ENCODE results near the gene MYRIP.
A peak's percentile ranks its signal among the peaks of the same experiment; 100 is the strongest.

The MYRIP gene

GRCh38 chr3:39848365-39848764 lies 39.0 kb downstream of the MYRIP start:
- TF ChIP-seq ARNTL (CRISPR knock-in tag; IDR thresholded peaks at IDR 0.05; ENCODE audit: borderline replicate concordance, low read depth) = no peak
- TF ChIP-seq POU6F1 (CRISPR knock-in tag; IDR thresholded peaks at IDR 0.05; ENCODE audit: borderline replicate concordance, low read depth) = no peak
- no peak for TF ChIP-seq CREB5 (CRISPR knock-in tag; IDR thresholded peaks at IDR 0.05; ENCODE audit: low read depth)
- TF ChIP-seq TOX (CRISPR knock-in tag; IDR thresholded peaks at IDR 0.05; ENCODE audit: borderline replicate concordance) = no peak
- TF ChIP-seq ZFP30 (CRISPR knock-in tag; IDR thresholded peaks at IDR 0.05) = no peak
- TF ChIP-seq ZC3H10 (CRISPR knock-in tag; IDR thresholded peaks at IDR 0.05) = no peak
- TF ChIP-seq ZNF565 (CRISPR knock-in tag; conservative IDR thresholded peaks at IDR 0.05; ENCODE audit: low read depth) = no peak
- no peak for TF ChIP-seq PPARA (CRISPR knock-in tag; IDR thresholded peaks at IDR 0.05; ENCODE audit: borderline replicate concordance)
- TF ChIP-seq ZNF70 (CRISPR knock-in tag; IDR thresholded peaks at IDR 0.05) = no peak
- TF ChIP-seq ISL1 (CRISPR knock-in tag; IDR thresholded peaks at IDR 0.05) = no peak
- TF ChIP-seq GLIS3 (CRISPR knock-in tag; IDR thresholded peaks at IDR 0.05) = no peak
- TF ChIP-seq ESRRG (CRISPR knock-in tag; IDR thresholded peaks at IDR 0.05) = no peak
- TF ChIP-seq PATZ1 (CRISPR knock-in tag; IDR thresholded peaks at IDR 0.05; ENCODE audit: borderline replicate concordance) = no peak
- TF ChIP-seq TSHZ2 (CRISPR knock-in tag; IDR thresholded peaks at IDR 0.05) = no peak
- no peak for TF ChIP-seq OSR1 (CRISPR knock-in tag; IDR thresholded peaks at IDR 0.05)
- TF ChIP-seq CSDC2 (CRISPR knock-in tag; IDR thresholded peaks at IDR 0.05) = no peak
- TF ChIP-seq BACH2 (CRISPR knock-in tag; IDR thresholded peaks at IDR 0.05; ENCODE audit: borderline replicate concordance) = no peak
- TF ChIP-seq RARB (CRISPR knock-in tag; IDR thresholded peaks at IDR 0.05) = no peak
- no peak for ATAC-seq

GRCh38 chr3:39849992-39850715 lies 40.7 kb downstream of the MYRIP start:
- TF ChIP-seq CSDC2 (CRISPR knock-in tag; IDR thresholded peaks at IDR 0.05) (no peak), RARB (CRISPR knock-in tag; IDR thresholded peaks at IDR 0.05) (no peak), GLIS3 (CRISPR knock-in tag; IDR thresholded peaks at IDR 0.05) (no peak), BACH2 (CRISPR knock-in tag; IDR thresholded peaks at IDR 0.05; ENCODE audit: borderline replicate concordance) (no peak), SNAI2 (CRISPR knock-in tag; IDR thresholded peaks at IDR 0.05) (no peak), ESRRG (CRISPR knock-in tag; IDR thresholded peaks at IDR 0.05) (no peak), POU6F1 (CRISPR knock-in tag; IDR thresholded peaks at IDR 0.05; ENCODE audit: borderline replicate concordance, low read depth) (no peak), OSR1 (CRISPR knock-in tag; IDR thresholded peaks at IDR 0.05) (no peak), PPARA (CRISPR knock-in tag; IDR thresholded peaks at IDR 0.05; ENCODE audit: borderline replicate concordance) (no peak), TOX (CRISPR knock-in tag; IDR thresholded peaks at IDR 0.05; ENCODE audit: borderline replicate concordance) (no peak), TSHZ2 (CRISPR knock-in tag; IDR thresholded peaks at IDR 0.05) (no peak), PATZ1 (CRISPR knock-in tag; IDR thresholded peaks at IDR 0.05; ENCODE audit: borderline replicate concordance) (no peak)
- 0 out of 3 replicates have a peak, but pooled peaks have one; percentile 28 for ATAC-seq
